Tibial nerve (tissue), 4 donors: Measurements from ENCODE around the gene MESP2.

Experiments
- CTCF ChIP-seq, 5 experiments: fragments of 200-600 bp in 3 of 5; fragments of 450-650 bp in 2 of 5; sonication (generic) in 3 of 5; IDR thresholded peaks; one replicate each; pipeline ENCODE4 v1.5.1; 2016 to 2019; ENCODE audit warnings: antibody characterized with exemption in 5 of 5, mild to moderate bottlenecking in 3 of 5, moderate library complexity in 2 of 5
- EP300 ChIP-seq, 2 donors: sonication (generic); formaldehyde crosslinking; IDR thresholded peaks; one replicate each; pipeline ENCODE4 v1.6.1; 2017; ENCODE audit warnings: antibody characterized with exemption in 2 of 2, mild to moderate bottlenecking in 1 of 2

DNA sequence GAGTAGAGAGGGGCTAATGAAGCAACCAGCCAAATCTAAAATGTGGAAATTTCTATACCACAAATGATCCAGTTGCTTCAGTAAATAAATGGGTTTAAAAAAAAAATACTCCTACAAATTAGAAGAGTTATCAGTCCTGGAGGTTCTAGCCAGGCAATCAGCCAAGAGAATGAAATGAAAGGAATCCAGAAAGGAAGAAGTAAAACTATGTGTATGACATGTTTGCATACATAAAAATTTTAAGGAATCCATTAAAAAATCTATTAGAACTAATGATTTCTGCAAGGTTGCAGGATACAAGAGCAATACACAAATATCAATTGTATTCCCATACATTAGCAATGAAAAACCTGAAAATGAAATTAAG is 9.6 kb downstream of the MESP2 start:
- TF ChIP-seq CTCF (IDR thresholded peaks at IDR 0.05) = no peak
- no peak for TF ChIP-seq EP300 (IDR thresholded peaks at IDR 0.05)
